Thymus (tissue), 11 donors: Measurements from ENCODE around the gene RTP3. TPM values are rescaled to one million over a fixed set of nuclear protein-coding genes. Genes with fewer than 3 reads are reported as not detected.
"Not testable (repeated sequence)": the region's sequence is repeated elsewhere in the genome, so short reads cannot be mapped to it uniquely, and the experiment has no call there.

Experiments used
- DNase-seq, 9 donors: peaks; one replicate each; pipeline ENCODE4 v3.0.0-alpha.2; 2013; ENCODE audit warnings: low spot score in 9 of 9, low read depth in 6 of 9, missing footprints in 1 of 9
- H3K27ac ChIP-seq, 2 donors: one replicate each; pipeline ENCODE4 v1.5.1; 2013; ENCODE audit warnings: control low read depth in 1 of 2, low read depth in 1 of 2, low read length in 1 of 2, mild to moderate bottlenecking in 1 of 2, moderate library complexity in 1 of 2
- H3K27me3 ChIP-seq, 2 donors: one replicate each; pipeline ENCODE4 v1.5.1; 2013; ENCODE audit warnings: low read length in 1 of 2; ENCODE audit not compliant: control insufficient read depth in 2 of 2, insufficient read depth in 1 of 2
- H3K36me3 ChIP-seq, 2 donors: one replicate each; pipeline ENCODE4 v1.5.1; 2013; ENCODE audit warnings: low read length in 1 of 2, mild to moderate bottlenecking in 1 of 2, moderate library complexity in 1 of 2; ENCODE audit not compliant: control insufficient read depth in 2 of 2, insufficient read depth in 2 of 2
- H3K4me1 ChIP-seq, 2 donors: one replicate each; pipeline ENCODE4 v1.5.1; 2013; ENCODE audit warnings: low read length in 2 of 2; ENCODE audit not compliant: control insufficient read depth in 2 of 2, insufficient read depth in 2 of 2
- H3K4me3 ChIP-seq, 2 donors: one replicate each; pipeline ENCODE4 v1.5.1; 2013; ENCODE audit warnings: low read length in 2 of 2, control low read depth in 1 of 2, mild to moderate bottlenecking in 1 of 2
- H3K9me3 ChIP-seq, 2 donors: one replicate each; pipeline ENCODE4 v1.5.1; 2013; ENCODE audit warnings: low read length in 1 of 2, mild to moderate bottlenecking in 1 of 2; ENCODE audit not compliant: control insufficient read depth in 2 of 2, insufficient read depth in 1 of 2
- WGBS: extraction: QIAGEN DNeasy Blood & Tissue Kit; methylation state at CpG from one replicate; pipeline ENCODE4 v1.1.7; 2013; 5-methylcytosine and 5-hydroxymethylcytosine counted together
- polyA plus RNA-seq: library from polyadenylated mRNA; stranded (reverse); fragments of 200-250 nt; gene quantifications from one replicate; pipeline ENCODE4 v1.2.3, GENCODE V29; 2013
- total RNA-seq: library from RNA; stranded (reverse); fragments of 120-200 nt; gene quantifications from one replicate; pipeline ENCODE4 v1.2.4, GENCODE V29; 2013
- donor health status: healthy.

RTP3 gene
- total and polyA plus RNA-seq, 2 donors = 0.07 TPM; not detected in 1

- 68% methylated on average over 6 of the region's 6 CpGs for WGBS
- Histone ChIP-seq H3K4me1 (peaks cover 64 to 85% of the 10 kb centered on the region in 2 donors), H3K27ac (peak overlapping the region; percentile 22 to 70), H3K9me3 (peaks cover 0 to 7% of the 10 kb centered on the region in 2 donors), H3K4me3 (no peak overlapping the region), H3K27me3 (no peaks in the 10 kb centered on the region), H3K36me3 (peaks cover 0 to 5% of the 10 kb centered on the region in 2 donors)
- DNase-seq = peak in 7 of 9 donors; percentile 71 to 94 (median 83)
Measured at GRCh38 chr3:46545818-46546630, 48.2 kb downstream of the RTP3 start.

DNA sequence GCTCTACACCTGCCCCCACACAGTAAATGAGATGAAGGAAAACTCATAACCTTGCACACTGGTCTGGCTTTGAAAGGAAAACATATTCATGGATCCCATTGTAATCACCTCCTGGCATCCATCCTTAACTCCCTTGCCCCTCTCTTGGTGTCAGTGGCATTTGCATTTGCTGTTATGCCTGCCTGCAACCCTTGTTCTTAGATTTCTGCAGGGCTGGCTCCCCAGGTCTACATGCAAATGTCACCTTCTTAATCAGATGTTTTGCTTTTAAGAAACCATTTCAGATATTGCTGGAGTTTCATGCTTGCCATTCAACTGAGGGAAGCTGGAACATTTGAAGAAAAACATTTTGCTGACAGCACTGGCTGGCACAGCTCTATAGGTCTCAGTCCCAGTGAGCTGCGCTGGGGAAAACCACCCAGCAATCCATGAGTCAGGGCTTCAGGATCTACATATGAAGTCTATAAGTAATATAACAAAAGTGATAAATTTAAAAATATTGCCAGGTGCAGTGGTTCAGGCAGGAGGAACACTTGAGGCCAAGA, 49.2 kb downstream of the RTP3 start:
- H3K27ac ChIP-seq = no peak overlapping the region
- no peak overlapping the region for H3K4me3 ChIP-seq
- 94% methylated on average over 1 of the region's 1 CpG for WGBS
- H3K4me1 ChIP-seq = peaks cover 58 to 86% of the 10 kb centered on the region in 2 donors
- peaks cover 0 to 7% of the 10 kb centered on the region in 2 donors for H3K9me3 ChIP-seq
- H3K27me3 ChIP-seq = no peaks in the 10 kb centered on the region
- no peak for DNase-seq
- H3K36me3 ChIP-seq = peaks cover 0 to 5% of the 10 kb centered on the region in 2 donors

DNA sequence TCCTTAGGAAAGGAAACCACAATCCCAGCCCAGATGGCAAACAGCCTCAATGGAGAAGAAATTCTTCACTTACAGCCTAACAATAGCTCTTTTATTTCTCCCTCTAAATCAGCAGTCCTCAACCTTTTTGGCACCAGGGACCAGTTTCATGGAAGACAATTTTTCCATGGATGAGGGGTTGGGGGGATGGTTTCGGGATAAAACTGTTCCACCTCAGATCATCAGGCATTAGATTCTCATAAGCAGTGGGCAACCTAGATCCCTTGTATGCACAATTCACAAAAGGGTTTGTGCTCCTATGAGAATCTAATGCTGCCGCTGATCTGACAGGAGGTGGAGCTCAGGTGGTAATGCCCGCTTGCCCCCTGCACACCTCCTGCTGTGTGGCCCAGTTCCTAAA, 50.8 kb downstream of the RTP3 start:
- peaks cover 51 to 83% of the 10 kb centered on the region in 2 donors for H3K4me1 ChIP-seq
- DNase-seq, H3K9me3 ChIP-seq, H3K27me3 ChIP-seq, H3K27ac ChIP-seq, H3K36me3 ChIP-seq, H3K4me3 ChIP-seq: not testable (repeated sequence)
- 98% methylated on average over 3 of the region's 3 CpGs for WGBS

DNA sequence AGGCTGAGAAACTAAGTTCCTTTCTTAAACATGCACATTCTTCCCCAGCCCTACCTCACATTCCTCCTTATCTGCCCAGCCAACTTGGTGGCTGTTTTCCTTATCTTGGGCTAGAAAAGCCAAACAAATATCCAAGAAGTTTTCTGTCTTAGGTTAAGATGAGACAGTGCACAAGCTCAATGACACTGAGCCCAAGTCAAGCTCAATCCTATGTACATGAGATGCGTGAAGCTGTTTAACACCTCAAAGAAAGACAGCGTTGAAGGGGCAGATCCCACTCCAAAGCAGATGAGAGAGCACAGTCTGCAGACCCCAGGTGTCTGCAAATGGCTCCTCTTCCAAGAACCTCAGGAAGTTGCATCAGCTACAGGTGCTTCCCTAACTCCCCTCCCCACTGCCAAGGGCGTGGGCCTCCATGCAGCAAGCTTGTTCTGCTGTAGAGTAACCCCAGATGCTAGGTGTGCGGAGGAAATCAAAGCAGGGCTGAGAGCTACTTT, 51.7 kb downstream of the RTP3 start:
- no peak overlapping the region for H3K4me3 ChIP-seq
- H3K36me3 ChIP-seq = peaks cover 0 to 5% of the 10 kb centered on the region in 2 donors
- 6% methylated on average over 4 of the region's 4 CpGs for WGBS
- peaks cover 50 to 77% of the 10 kb centered on the region in 2 donors for H3K4me1 ChIP-seq
- peak overlapping the region in 1 of 2 donors; percentile 55 for H3K27ac ChIP-seq
- DNase-seq = peak; percentile 68 to 95 (median 87)
- H3K27me3 ChIP-seq = no peaks in the 10 kb centered on the region
- peaks cover 0 to 10% of the 10 kb centered on the region in 2 donors for H3K9me3 ChIP-seq

- H3K9me3 ChIP-seq = peaks cover 0 to 10% of the 10 kb centered on the region in 2 donors
- H3K27me3 ChIP-seq = no peaks in the 10 kb centered on the region
- H3K36me3 ChIP-seq = peaks cover 0 to 1% of the 10 kb centered on the region in 2 donors
- H3K4me3 ChIP-seq = no peak overlapping the region
- peaks cover 45 to 72% of the 10 kb centered on the region in 2 donors for H3K4me1 ChIP-seq
- 14% methylated on average over 1 of the region's 1 CpG for WGBS
- peak overlapping the region in 1 of 2 donors; percentile 55 for H3K27ac ChIP-seq
- DNase-seq = no peak
Measured at GRCh38 chr3:46549989-46550388, 52.2 kb downstream of the RTP3 start.

Other genes with a start within 250 kb of the RTP3 start
- gene CCR2, start 143.9 kb upstream of the RTP3 start, total RNA-seq = 7.3 TPM
- gene CCR2, start 143.9 kb upstream of the RTP3 start, polyA plus RNA-seq = 2.4 TPM
- gene CCR5, start 127.0 kb upstream of the RTP3 start, total RNA-seq = 1.2 TPM
- gene CCR5, start 127.0 kb upstream of the RTP3 start, polyA plus RNA-seq = 5.2 TPM
- 10.1 TPM for gene CCRL2, start 90.7 kb upstream of the RTP3 start, total RNA-seq
- 19.1 TPM for gene CCRL2, start 90.7 kb upstream of the RTP3 start, polyA plus RNA-seq
- 44.2 TPM for gene LTF, start 33.1 kb upstream of the RTP3 start, total RNA-seq
- gene LTF, start 33.1 kb upstream of the RTP3 start, polyA plus RNA-seq = 64.3 TPM
- 2.5 TPM for gene LRRC2, start 68.3 kb downstream of the RTP3 start, total RNA-seq
- gene LRRC2, start 68.3 kb downstream of the RTP3 start, polyA plus RNA-seq = 2.4 TPM
- gene FAM240A, start 114.5 kb downstream of the RTP3 start, total RNA-seq = 0.05 TPM
- 0.37 TPM for gene FAM240A, start 114.5 kb downstream of the RTP3 start, polyA plus RNA-seq
- 4.3 TPM for gene ALS2CL, start 195.7 kb downstream of the RTP3 start, total RNA-seq
- gene ALS2CL, start 195.7 kb downstream of the RTP3 start, polyA plus RNA-seq = 22.4 TPM
- 0.85 TPM for gene TMIE, start 203.4 kb downstream of the RTP3 start, total RNA-seq
- gene TMIE, start 203.4 kb downstream of the RTP3 start, polyA plus RNA-seq = 0.57 TPM
- 0.05 TPM for gene PRSS50, start 219.9 kb downstream of the RTP3 start, total RNA-seq
- gene PRSS50, start 219.9 kb downstream of the RTP3 start, polyA plus RNA-seq = 0.27 TPM